Measurements from ENCODE around the gene LMO1.

Gene LMO1

GRCh38 chr11:8196749-8197148 is 66.9 kb downstream of the LMO1 start:
- no peaks in the 10 kb centered on the region for H3K36me3 ChIP-seq (ENCODE audit: insufficient read depth, low read length)
- no peaks in the 10 kb centered on the region for H3K27me3 ChIP-seq (ENCODE audit: insufficient read depth, low read length)
- no peaks in the 10 kb centered on the region for H3K9me3 ChIP-seq (ENCODE audit: insufficient read depth, low read depth, low read length)
- no peak overlapping the region for H3K9ac ChIP-seq (ENCODE audit: low read depth, low read length)
- H3K27ac ChIP-seq (ENCODE audit: low read depth, low read length): no peak overlapping the region
- H3K4me3 ChIP-seq (ENCODE audit: low read length): no peak overlapping the region
- no peaks in the 10 kb centered on the region for H3K4me1 ChIP-seq (ENCODE audit: insufficient read depth, low read length)

GRCh38 chr11:8194956-8195355 is 68.7 kb downstream of the LMO1 start:
- no peak overlapping the region for H3K9ac ChIP-seq (ENCODE audit: low read depth, low read length)
- no peaks in the 10 kb centered on the region for H3K27me3 ChIP-seq (ENCODE audit: insufficient read depth, low read length)
- no peaks in the 10 kb centered on the region for H3K9me3 ChIP-seq (ENCODE audit: insufficient read depth, low read depth, low read length)
- H3K36me3 ChIP-seq (ENCODE audit: insufficient read depth, low read length): no peaks in the 10 kb centered on the region
- H3K27ac ChIP-seq (ENCODE audit: low read depth, low read length): no peak overlapping the region
- H3K4me1 ChIP-seq (ENCODE audit: insufficient read depth, low read length): no peaks in the 10 kb centered on the region
- H3K4me3 ChIP-seq (ENCODE audit: low read length): no peak overlapping the region
- WGBS: 90% methylated on average over 4 of the region's 4 CpGs

DNA sequence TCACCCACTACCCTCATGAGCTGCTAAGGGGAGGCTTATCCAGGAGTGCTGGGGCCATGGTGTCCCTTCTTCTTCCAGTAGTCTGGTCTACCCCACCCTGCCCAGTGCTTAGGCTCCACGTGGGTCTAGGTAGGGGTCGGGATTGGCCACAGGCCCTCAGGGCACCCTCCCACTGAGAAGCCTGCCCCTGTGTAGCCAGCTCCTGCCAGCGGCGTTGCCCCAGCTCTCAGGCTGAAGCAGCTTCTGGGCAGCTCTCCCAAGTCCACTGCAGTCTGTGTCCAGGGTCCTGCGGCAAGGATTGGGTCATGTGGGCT is 70.8 kb downstream of the LMO1 start:
- H3K4me1 ChIP-seq (ENCODE audit: insufficient read depth, low read length): no peaks in the 10 kb centered on the region
- WGBS: 47% methylated on average over 5 of the region's 5 CpGs
- no peak overlapping the region for H3K27ac ChIP-seq (ENCODE audit: low read depth, low read length)
- H3K4me3 ChIP-seq (ENCODE audit: low read length): no peak overlapping the region
- no peak overlapping the region for H3K9ac ChIP-seq (ENCODE audit: low read depth, low read length)
- no peaks in the 10 kb centered on the region for H3K36me3 ChIP-seq (ENCODE audit: insufficient read depth, low read length)
- H3K27me3 ChIP-seq (ENCODE audit: insufficient read depth, low read length): no peaks in the 10 kb centered on the region
- H3K9me3 ChIP-seq (ENCODE audit: insufficient read depth, low read depth, low read length): no peaks in the 10 kb centered on the region

DNA sequence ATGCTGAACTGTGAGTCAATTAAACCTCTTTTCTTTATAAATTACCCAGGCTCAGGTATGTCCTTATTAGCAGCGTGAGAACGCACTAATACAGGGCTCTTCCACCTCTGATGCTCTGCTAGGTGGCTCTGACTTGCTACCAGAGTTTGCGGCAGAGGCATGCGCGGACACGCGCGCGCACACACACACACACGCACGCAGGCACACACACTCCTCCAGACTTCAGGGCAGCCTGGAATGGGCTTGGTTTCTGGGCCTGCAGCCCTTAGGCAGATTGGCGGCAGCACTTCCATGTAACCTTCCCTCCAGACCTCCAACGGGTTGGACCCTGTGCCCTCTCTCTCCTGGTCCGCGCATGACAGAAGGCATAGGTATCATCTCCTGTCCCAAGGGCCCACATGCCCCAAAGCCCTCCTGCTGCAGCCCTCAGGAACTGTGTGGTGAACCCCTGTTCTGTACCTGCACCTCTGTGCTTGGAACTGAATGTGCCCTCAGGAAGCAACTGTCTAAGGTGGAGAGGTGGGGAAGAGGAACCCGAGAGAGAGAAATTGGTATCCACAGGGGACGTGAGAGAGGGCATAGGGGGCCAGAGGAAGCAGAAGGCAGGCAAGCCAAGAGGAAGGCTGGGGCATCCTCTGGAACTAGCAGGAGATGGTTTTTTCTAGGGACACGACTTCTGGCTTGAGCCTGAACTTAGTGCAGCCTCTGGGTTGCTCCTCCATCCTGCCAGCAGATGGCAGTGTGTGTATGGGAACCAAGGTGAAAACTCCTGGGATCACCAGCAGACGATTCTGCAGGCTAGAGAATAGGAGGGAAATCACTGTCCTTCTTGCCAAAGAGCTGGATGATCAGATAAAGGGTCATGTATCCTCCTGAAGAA is 71.4 kb downstream of the LMO1 start:
- no peak overlapping the region for H3K9ac ChIP-seq (ENCODE audit: low read depth, low read length)
- no peaks in the 10 kb centered on the region for H3K36me3 ChIP-seq (ENCODE audit: insufficient read depth, low read length)
- 76% methylated on average over 19 of the region's 19 CpGs for WGBS
- no peaks in the 10 kb centered on the region for H3K27me3 ChIP-seq (ENCODE audit: insufficient read depth, low read length)
- no peak overlapping the region for H3K27ac ChIP-seq (ENCODE audit: low read depth, low read length)
- H3K9me3 ChIP-seq (ENCODE audit: insufficient read depth, low read depth, low read length): no peaks in the 10 kb centered on the region
- no peak overlapping the region for H3K4me3 ChIP-seq (ENCODE audit: low read length)
- no peaks in the 10 kb centered on the region for H3K4me1 ChIP-seq (ENCODE audit: insufficient read depth, low read length)

- Histone ChIP-seq H3K4me3 (ENCODE audit: low read length) (no peak overlapping the region), H3K9ac (ENCODE audit: low read depth, low read length) (no peak overlapping the region), H3K4me1 (ENCODE audit: insufficient read depth, low read length) (no peaks in the 10 kb centered on the region), H3K36me3 (ENCODE audit: insufficient read depth, low read length) (no peaks in the 10 kb centered on the region), H3K27me3 (ENCODE audit: insufficient read depth, low read length) (no peaks in the 10 kb centered on the region), H3K9me3 (ENCODE audit: insufficient read depth, low read depth, low read length) (no peaks in the 10 kb centered on the region), H3K27ac (ENCODE audit: low read depth, low read length) (no peak overlapping the region)
- WGBS: 43% methylated on average over 2 of the region's 2 CpGs
Measured at GRCh38 chr11:8190431-8190830, 73.2 kb downstream of the LMO1 start.

GRCh38 chr11:8186429-8186828 is 77.2 kb downstream of the LMO1 start:
- H3K4me1 ChIP-seq (ENCODE audit: insufficient read depth, low read length): no peaks in the 10 kb centered on the region
- 100% methylated on average over 2 of the region's 2 CpGs for WGBS
- no peaks in the 10 kb centered on the region for H3K36me3 ChIP-seq (ENCODE audit: insufficient read depth, low read length)
- no peak overlapping the region for H3K9ac ChIP-seq (ENCODE audit: low read depth, low read length)
- H3K27me3 ChIP-seq (ENCODE audit: insufficient read depth, low read length): no peaks in the 10 kb centered on the region
- H3K9me3 ChIP-seq (ENCODE audit: insufficient read depth, low read depth, low read length): no peaks in the 10 kb centered on the region; the same call in 1 of the 2 replicates
- H3K4me3 ChIP-seq (ENCODE audit: low read length): no peak overlapping the region
- no peak overlapping the region for H3K27ac ChIP-seq (ENCODE audit: low read depth, low read length)

DNA sequence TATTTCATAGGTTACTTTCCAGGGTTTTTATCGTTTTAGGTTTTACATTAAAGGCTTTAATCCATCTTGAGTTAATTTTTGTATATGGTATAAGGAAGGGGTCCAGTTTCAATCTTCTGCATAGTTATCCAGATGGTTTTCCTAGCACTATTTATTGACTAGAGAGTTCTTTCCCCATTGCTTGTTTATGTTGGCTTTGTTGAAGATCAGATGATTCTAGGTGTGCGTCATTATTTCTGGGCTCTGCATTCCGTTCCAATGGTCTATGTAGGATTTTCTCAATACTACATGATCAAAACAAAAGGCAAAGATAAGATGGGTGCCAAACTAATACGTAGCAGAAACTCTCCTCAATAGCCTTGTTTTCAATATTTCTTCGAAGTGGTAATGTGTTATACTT is 80.6 kb downstream of the LMO1 start:
- no peaks in the 10 kb centered on the region for H3K27me3 ChIP-seq (ENCODE audit: insufficient read depth, low read length)
- 76% methylated on average over 5 of the region's 5 CpGs for WGBS

DNA sequence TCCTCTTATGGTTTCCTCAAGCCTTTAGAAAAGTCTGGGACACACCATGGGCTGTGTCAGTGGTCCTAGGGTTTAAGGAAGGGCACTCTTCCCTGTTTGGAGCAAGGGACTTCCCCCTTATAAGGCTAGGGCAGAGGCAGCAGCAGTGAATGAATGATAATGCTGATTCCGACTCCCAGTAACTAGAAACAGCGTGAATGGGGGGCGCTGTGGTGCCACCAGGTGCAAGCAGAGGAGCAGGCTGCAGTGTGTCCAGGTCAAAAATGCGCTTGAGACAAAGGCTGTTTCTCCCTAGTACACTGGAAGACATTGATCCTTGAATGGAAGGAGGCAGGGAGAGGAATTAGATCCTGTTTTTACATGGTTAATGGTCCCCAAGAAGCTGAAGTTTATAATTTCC is 83.2 kb downstream of the LMO1 start:
- Histone ChIP-seq H3K27ac (ENCODE audit: low read depth, low read length) (no peak overlapping the region), H3K27me3 (ENCODE audit: insufficient read depth, low read length) (no peaks in the 10 kb centered on the region), H3K9ac (ENCODE audit: low read depth, low read length) (no peak overlapping the region), H3K4me1 (ENCODE audit: insufficient read depth, low read length) (no peaks in the 10 kb centered on the region), H3K9me3 (ENCODE audit: insufficient read depth, low read depth, low read length) (no peaks in the 10 kb centered on the region; the same call in 1 of the 2 replicates), H3K36me3 (ENCODE audit: insufficient read depth, low read length) (no peaks in the 10 kb centered on the region), H3K4me3 (ENCODE audit: low read length) (no peak overlapping the region)
- 63% methylated on average over 4 of the region's 4 CpGs for WGBS

More for the DNA sequence above, 80.6 kb downstream of the LMO1 start:
- Histone ChIP-seq H3K27ac (ENCODE audit: low read depth, low read length) (no peak overlapping the region), H3K9me3 (ENCODE audit: insufficient read depth, low read depth, low read length) (no peaks in the 10 kb centered on the region; the same call in 1 of the 2 replicates), H3K4me3 (ENCODE audit: low read length) (no peak overlapping the region), H3K9ac (ENCODE audit: low read depth, low read length) (no peak overlapping the region), H3K4me1 (ENCODE audit: insufficient read depth, low read length) (no peaks in the 10 kb centered on the region), H3K36me3 (ENCODE audit: insufficient read depth, low read length) (no peaks in the 10 kb centered on the region)

- WGBS: 75% methylated on average over 1 of the region's 1 CpG
- H3K27ac ChIP-seq (ENCODE audit: low read depth, low read length): no peak overlapping the region
- H3K36me3 ChIP-seq (ENCODE audit: insufficient read depth, low read length): no peaks in the 10 kb centered on the region
- no peaks in the 10 kb centered on the region for H3K27me3 ChIP-seq (ENCODE audit: insufficient read depth, low read length)
- H3K4me3 ChIP-seq (ENCODE audit: low read length): no peak overlapping the region
- no peak overlapping the region for H3K9ac ChIP-seq (ENCODE audit: low read depth, low read length)
- H3K4me1 ChIP-seq (ENCODE audit: insufficient read depth, low read length): no peaks in the 10 kb centered on the region
- no peaks in the 10 kb centered on the region for H3K9me3 ChIP-seq (ENCODE audit: insufficient read depth, low read depth, low read length)
Measured at GRCh38 chr11:8178297-8178696, 85.4 kb downstream of the LMO1 start.

DNA sequence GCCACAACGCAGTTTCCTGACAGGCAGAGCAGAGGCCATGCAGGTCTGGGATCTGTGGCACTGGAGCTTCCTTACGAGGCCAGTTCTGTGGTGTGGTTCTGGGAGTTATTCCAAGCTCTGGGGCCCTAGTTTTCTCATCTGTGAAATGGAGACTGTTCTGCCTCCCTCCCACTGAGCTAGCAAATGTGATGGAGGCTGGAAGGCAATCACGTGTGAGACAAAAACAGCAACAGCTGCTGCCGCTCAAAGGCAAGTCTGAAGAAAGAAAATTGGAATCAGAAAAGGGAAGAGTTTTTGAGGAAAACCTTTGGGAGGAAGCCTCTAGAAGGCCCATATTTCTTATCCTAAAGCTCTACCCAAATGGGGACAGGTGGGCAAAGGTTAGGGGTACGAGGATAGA is 86.5 kb downstream of the LMO1 start:
- no peak overlapping the region for H3K9ac ChIP-seq (ENCODE audit: low read depth, low read length)
- H3K36me3 ChIP-seq (ENCODE audit: insufficient read depth, low read length): no peaks in the 10 kb centered on the region
- no peak overlapping the region for H3K4me3 ChIP-seq (ENCODE audit: low read length)
- no peaks in the 10 kb centered on the region for H3K4me1 ChIP-seq (ENCODE audit: insufficient read depth, low read length)
- H3K27me3 ChIP-seq (ENCODE audit: insufficient read depth, low read length): no peaks in the 10 kb centered on the region
- WGBS: 78% methylated on average over 5 of the region's 5 CpGs
- H3K27ac ChIP-seq (ENCODE audit: low read depth, low read length): no peak overlapping the region
- H3K9me3 ChIP-seq (ENCODE audit: insufficient read depth, low read depth, low read length): no peaks in the 10 kb centered on the region
